Stimulated activated CD8-positive, alpha-beta memory T cell treated with anti-CD3 and anti-CD28 coated beads, Interleukin-12 subunit alpha, Interleukin-12 subunit beta, amount 100 ng/mL, for 1 hour (primary cell): ENCODE measurements around the gene SMOC2.
"Not testable (repeated sequence)": the region's sequence is repeated elsewhere in the genome, so short reads cannot be mapped to it uniquely, and the experiment has no call there.

Source experiments
- DNase-seq: peaks from one replicate; pipeline ENCODE4 v3.0.0-alpha.2; 2020; ENCODE audit warnings: low read depth

The SMOC2 gene

DNA sequence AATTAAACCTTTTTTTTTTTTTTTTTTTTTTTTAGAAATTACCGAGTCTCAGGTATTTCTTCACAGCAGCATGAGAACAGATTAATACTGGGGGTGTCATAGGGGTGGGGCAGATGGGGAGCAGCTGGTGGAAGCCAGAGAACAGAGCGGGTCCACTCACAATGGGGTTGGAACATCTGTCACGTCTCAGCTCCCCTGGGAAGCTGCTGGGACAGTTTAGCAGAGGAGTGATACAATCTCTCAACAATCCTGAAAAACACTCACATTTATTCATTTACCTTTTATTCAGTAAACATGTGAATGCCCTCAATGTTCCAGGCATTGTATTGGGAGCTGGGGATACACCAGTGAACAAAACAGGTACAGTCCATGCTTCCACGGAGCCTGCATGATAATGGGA is 162.2 kb downstream of the SMOC2 start:
- no peak for DNase-seq

DNA sequence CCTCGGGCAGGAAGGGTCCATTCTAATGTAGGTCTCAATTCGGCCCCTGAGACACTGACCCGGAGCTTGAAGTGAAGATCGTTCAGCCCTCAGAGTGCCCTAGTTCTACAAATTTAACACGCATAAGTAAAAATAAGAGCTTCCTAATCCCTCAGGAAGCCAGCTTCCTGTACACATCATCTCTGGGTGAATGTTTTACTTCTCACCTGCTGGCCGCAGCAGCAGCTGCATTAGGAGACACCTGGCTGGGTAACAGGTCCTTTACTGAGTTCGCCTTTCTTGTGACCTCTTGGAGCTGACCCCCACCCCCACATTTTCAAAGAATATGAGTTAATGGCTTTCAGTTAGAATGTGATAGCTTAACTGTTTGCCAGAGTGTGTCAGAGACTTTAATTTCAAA is 165.0 kb downstream of the SMOC2 start:
- DNase-seq: no peak

DNA sequence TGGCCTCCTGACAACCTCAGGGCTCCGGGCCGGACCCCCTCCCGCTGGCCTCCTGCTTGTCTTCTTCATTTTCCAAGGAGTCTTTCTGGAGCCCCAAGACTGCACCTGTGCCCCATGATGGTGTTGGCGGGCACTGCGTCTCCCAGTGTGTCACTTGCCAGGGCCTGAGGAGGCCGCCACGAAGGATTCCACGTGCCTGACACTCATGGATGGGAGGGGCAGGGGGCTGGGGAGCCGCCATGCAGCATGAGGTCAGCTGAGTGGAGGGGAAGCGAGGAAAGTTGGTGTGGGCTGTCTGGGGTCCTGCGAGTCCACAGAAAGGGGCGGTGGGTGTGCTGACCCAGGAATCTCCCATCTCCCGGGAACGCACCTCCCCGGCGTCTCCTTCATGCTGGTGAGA is 165.7 kb downstream of the SMOC2 start:
- no peak for DNase-seq

DNA sequence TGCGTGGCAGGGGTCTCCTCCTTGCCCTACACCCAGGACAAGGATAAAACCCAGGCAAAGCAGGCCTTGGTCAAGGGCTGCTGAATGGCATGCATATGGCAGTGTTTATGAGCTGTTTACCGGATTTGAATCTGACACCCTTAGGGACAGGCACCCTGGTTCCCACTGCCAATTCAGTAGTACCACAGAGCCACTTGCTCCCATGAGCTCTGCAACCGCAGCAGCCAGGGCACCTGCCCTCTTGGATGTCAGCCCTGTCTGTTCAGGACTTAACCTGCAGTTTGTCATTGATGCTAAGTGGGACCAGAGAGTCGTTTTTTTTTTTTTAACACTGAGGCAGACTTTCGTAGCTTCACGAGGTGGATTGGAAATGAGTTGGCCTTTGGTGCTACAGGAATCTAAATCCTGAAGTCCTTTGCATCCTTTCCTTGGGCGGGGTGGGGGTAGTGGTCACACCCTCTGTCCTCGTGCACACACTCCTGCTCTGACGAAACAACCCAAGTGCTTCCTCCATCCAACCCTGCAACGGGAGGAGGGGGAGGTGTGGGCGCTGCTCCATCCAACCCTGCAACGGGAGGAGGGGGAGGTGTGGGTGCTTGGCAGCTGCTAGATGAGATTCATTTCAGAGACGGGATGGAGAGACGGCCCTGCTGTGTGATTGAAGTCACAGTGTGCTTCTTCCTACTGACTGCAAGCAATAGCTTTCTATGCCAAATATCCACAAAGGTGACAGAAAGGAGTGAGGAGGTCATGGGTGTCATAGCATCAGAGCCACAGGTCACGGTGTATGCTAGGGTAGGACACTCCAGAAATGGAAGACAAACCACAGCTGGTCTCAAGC is 166.5 kb downstream of the SMOC2 start:
- no peak for DNase-seq

DNA sequence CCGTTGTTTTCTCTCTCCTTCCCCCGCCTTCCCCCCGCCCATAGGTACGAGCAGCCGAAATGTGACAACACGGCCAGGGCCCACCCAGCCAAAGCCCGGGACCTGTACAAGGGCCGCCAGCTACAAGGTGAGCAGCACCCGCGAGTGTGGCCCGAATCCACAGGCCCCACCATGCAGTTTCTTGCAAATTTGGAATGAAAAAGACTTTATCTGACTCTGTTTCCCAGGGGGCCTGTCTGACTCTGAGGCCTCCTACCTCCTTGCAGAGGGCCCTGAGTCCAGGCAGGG is 167.1 kb downstream of the SMOC2 start:
- DNase-seq: no peak

DNA sequence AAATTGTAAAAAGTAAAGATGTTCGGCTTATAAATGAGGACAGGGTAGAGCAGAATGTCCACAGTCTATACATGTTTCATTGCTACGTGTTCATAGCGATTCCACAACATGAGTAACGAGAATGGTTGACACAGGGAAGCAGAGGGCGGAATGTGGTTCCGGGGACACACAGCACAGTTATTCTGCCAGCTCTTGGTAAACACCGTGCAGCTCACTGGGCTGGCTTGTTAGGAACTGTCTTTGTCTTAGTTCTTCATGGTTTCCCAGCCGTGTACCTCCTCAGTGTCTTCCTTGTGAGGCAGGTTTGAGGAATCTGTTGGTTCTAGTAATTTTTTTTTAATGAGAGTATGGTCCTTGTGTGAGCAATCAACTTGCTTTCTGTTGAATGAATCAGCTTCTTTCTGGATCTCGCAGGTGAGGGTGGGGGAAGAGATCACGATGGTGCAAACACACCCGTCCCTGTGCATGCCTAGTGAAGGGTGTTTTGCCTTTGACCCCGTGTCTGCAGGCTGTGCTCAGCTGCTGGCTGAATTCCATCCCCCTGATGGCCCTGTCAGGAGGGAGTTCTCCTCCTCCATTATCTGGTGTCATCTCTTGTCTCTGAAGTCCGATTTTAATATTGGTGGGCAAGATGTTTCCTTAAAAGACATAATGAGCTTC is 168.2 kb downstream of the SMOC2 start:
- no peak for DNase-seq

DNA sequence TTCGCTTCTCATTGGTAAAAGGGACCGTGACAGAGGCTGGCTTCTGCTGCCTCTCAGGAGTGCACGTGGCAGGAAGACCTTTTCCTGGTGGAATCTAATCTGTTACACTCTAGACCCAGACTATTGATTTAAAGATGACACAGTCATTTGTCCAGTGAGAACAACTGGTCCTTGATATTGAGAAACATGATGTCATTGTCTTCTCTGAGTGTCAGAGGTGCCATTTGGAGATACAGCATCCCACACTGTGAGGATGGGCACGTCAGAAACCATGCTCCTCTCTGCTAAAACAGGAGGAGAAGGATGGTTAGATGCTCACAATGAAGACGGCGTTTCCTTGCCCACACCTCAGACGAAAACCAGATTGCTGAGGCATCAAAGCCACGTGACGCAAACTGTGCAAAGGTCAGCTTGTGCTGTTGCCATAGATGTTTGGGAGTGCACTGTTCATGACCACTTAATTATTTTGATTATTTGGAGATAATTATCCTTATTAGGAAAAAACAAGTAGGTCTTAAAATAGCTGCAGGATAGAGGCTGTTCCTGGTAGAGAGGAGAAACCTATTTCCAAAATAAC is 169.0 kb downstream of the SMOC2 start:
- no peak for DNase-seq

DNA sequence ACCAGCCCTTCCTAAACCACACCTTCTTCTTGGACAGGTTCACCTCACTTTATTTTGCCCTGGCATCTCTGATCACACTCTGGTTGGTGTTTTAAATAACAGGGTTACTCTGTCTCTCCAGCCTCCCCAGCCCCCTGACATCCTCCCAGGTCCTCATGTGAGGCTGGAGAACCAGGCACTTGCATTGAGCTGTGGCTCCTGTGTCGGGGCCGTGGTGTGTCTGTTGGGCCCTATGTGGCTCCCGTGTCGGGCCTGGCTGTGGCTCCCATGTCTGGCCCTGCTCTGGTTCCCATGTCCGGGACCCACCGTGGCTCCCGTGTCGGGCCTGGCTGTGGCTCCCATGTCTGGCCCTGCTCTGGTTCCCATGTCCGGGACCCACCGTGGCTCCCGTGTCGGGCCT is 170.0 kb downstream of the SMOC2 start:
- not testable (repeated sequence) for DNase-seq

DNA sequence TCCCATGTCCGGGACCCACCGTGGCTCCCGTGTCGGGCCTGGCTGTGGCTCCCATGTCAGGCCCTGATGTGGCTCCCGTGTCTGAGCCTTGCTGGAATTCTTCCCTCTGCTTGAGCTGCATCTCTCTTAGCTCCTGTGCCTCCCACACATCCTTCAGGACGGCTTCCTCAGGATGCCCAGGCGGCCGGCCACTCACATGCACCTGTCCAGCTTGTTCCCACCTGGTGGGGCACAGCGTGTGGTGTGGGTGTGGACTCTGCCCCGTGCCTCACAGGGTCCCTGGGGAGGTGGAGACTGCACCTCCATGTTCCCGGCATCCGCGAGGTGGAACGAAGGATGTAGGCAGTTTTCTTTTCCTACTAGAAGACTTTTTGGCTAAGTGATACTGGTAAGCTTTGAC is 170.7 kb downstream of the SMOC2 start:
- DNase-seq: no peak

DNA sequence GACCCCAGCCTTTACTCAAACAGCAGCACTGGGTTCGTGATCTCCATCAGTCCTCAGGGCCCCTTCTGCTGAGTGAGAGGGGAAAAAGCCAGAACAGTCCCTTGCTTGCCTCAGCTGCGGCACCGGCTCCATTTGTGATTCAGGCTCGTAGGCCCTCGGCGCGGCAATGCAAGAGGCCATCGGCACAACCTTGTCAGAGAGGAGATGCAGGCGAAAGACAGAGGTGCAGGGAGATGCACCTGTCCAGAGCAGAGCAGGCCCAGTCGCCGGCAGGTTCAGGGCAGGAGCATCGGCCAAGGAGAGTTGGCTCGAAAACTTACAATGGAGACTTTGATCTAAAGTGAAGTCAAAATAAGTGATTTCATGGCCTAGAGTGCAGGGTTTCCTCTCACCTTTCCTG is 171.6 kb downstream of the SMOC2 start:
- no peak for DNase-seq

DNA sequence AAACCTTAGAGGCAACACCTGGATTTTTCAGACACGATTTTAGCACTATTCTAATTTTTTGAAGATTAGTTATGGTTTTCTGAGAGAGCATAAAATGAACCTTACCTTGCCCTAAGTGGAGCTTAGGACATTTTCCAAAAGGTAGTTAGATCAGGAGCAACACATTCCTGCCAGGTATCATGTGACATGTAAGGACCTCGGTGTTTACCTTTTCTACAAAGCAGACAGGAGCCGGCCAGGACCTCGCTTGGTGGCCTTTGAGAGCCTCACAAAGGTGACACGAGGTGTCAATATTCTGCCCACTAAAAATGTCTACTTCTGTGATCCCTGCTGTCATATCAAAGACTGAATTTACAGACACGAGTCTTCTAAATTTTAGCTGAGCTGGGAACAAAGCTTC is 174.9 kb downstream of the SMOC2 start:
- no peak for DNase-seq

DNA sequence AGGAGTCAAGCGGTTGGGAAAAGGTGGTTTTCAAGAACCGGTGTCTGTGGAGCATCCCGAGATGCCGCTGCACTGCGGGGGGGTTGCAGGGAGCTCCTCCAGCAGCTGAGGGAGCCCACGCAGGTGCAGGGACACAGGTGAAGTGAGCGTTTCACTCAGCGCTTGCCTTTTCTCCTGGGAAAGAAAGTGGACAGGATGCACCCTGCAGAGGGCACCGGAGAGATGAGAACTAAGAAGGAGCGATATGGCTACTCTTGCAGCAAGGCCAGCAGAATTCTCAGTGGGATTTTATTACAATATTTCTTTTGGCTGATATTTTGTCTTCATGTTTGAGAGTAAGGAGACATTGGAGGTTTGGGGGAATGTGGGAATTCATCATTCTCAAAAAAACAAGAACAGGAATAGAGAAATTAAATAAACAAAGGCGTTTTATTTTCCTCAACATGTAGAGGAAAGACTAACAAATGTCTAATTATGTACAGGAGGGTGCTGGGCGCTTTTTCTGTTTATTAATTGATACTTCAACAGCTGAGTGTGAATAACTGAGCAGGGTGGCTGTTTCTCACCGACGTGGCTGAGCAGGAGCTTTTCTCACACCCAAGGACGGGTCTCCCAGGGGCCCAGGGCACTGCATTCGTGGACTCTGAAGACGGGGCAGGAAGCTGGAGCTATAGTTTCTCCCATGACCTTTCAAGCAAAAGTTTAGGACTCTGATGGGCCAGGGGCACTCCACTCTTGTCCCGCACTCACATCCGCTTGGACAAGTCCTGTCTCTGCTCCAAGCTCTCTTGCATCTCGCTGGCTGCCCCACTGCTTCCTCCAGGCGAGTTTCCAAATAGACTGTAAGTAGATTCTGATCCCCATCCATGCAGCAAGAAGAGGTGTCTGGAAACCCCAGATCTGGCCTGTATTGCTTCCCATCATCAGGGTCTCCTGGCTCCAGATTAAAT is 176.1 kb downstream of the SMOC2 start:
- DNase-seq: no peak

DNA sequence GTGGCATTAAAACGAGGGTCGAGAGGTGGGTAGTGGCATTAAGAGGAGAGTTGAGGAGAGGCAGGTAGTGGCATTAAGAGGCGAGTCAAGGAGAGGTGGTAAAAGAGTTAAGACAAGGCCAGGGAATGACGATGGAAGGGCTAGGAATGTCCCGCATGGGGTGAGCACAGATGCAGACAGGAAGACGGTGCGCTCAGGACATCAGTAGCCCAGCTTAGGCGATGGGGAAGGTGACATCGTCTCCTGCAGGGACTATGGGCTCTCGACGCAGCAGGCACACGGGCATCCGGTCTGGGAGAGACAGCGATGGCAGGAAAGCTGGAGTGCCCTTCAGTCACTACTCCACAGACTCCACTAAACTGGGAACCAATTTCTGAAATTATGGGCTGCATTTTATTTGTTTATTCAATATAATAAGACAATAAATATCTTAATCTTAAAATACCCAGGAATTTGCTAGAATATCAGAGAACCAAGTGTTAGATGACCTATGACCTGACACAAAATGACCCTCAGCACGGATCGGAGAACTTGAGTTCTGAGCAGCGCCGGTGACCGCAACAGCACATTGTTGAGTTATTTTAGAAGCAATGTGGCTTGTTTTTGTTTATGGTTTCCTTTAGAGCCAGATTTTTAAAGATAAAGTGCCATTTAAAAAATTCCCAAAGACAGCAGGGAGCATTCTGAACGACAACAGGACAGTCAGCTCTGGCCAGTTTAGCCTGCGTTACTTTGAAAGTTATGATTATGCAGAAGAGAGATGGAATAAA is 177.7 kb downstream of the SMOC2 start:
- no peak for DNase-seq

DNA sequence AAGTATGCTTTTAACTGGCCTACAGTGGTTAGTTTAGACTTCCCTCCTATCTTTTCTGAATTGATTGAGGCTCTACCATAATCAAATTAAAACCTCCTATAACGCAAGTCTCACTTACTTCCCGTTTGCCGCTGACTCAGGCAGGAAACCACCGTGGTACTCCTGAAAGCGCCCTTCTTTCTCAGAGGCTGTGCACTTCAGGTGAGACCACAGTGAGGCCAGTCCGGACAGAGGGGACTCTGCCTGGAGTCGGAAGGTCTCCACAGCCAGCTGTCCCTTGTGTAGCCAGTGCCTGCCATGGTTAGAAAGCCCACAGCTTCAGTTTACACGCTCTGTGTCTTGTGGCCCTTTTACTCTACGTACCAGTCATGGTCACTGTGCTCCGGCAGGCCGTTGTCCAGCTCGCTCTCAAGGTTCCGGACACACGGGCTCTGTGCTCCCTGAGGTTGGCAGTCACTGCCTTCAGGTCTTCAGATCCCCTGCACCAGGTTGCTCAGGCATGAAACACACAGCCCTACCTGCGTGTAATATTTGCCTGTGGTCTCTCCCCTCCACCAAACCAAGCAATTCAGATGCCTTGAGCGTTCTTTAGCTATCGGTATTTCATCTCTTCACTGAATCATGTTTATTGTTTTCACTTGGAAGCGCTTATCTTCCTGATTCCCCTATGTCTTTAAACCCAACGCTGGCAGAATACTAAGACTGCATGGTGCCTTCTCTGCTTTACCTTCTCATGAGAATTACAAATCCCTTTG is 178.8 kb downstream of the SMOC2 start:
- no peak for DNase-seq

DNA sequence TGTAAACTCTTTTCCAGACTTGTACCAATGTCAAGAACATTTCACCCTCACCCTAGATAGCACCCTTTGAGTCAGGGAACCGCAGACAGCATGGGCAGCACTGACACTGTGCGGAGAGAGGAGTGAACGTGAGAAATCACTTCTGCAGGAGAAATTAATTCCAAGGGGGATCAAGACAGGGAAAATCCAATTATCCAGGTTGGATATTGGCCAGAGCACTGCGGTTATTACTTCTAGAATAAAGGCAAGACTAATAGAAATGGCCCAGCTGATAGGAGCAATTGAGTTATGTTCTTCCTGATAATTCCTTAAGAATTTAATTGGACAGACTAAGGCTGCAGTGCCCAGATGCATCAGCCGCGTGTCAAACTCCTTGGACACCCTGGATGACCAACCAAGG is 179.6 kb downstream of the SMOC2 start:
- DNase-seq: no peak

DNA sequence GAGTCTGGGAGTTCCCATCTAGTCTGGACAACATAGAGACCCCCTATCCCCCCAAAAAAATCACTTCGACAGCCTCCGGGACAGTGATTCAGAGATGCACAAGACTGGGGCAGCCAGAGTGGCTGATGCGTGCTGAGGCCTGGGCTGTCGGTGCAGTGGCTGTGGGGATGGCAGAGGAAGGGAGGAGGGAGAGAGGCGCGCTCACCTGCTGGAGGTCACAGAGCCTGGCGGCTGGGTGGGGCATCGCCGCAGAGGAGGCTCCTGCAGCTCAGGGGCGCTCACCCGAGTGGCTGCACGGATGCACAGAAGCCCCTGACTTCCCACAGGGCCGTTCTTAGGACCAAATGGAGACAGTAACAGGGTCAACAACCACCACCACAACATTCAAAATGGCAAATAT is 182.8 kb downstream of the SMOC2 start:
- DNase-seq: no peak

DNA sequence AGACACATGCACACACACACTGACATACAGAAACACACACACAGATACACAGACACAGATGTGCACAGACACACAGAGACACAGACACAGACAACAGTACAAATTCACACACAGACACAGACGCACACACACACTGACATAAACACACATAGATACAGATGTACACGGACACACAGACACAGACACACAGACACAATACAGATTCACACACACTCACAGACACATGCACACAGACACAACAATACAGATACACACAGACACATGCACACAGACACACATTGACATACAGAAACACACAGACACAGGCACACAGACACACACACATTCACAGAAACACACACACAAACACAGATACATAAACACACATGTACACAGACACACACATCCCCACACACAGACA is 183.6 kb downstream of the SMOC2 start:
- no peak for DNase-seq

DNA sequence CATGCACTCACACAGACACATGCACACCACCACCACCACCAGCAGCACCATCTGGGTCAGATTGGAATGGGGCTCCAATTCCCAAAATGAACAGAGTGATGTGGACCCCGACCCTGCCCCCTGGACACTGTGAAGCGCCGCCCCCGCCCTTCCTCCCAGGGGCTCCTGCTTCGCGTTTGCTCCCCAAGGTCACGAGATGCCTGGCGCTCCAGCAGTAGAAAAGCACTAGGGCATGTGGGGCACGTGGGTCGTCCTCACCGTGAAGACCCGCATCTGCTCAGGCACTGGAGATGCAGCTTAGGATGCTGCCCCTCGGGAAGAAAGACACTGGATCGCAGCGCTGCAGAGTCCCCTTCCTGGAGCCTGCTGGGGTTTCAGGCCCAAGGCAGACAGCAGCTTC is 184.0 kb downstream of the SMOC2 start:
- DNase-seq: no peak

DNA sequence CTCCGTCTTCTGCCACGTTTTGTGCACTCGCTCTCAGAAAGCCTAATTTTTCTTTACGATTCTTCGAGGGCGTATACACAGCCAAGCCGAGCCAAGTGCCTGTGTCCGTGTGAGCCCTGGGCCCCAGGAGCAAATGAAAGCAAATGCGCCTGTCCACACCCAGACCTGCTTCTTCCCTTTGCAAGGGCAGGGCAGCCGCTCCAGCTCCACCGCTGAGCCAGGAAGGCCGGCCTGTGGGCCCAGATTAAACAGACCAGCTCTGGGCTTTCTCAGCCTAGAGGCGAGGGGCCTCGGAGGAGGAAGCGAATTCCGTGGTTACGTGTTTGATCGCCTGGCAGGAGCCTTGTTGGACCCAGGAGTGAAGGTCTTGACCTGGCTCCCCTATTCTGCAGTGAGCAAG is 184.6 kb downstream of the SMOC2 start:
- no peak for DNase-seq

DNA sequence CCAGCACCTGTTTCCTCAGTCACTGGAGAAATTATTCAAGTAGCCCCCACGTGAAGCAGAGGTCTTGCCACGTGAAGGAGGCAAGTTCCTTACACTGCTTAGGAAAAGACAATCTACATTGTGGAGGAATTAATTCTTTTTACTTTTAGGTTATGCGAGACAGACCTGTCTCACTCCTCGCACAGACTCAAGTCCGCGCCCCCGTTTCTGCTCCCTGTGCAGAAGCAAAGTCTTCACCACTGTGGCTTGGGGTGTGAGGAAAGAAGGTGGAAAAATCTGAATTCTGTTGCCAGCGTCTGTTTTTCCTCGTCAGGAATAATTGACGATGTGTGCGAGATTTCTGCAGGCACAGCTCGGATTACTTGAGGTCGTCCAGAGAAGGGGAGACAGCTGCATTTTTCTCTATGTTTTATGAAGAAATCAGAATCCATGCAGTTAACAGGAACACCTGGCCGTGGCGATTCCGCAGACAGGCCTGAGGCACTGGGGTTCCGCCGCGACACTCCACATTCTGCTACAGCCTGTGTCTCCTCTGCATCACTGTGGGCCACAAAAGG is 185.1 kb downstream of the SMOC2 start:
- no peak for DNase-seq
